ENCODE results near the gene ALX3. TPM values are rescaled to one million over a fixed set of nuclear protein-coding genes. Genes with fewer than 3 reads are reported as not detected.

Gene ALX3
- total and polyA plus RNA-seq, 10 donors, result 0.10 to 0.12 TPM; not detected in 8

DNA sequence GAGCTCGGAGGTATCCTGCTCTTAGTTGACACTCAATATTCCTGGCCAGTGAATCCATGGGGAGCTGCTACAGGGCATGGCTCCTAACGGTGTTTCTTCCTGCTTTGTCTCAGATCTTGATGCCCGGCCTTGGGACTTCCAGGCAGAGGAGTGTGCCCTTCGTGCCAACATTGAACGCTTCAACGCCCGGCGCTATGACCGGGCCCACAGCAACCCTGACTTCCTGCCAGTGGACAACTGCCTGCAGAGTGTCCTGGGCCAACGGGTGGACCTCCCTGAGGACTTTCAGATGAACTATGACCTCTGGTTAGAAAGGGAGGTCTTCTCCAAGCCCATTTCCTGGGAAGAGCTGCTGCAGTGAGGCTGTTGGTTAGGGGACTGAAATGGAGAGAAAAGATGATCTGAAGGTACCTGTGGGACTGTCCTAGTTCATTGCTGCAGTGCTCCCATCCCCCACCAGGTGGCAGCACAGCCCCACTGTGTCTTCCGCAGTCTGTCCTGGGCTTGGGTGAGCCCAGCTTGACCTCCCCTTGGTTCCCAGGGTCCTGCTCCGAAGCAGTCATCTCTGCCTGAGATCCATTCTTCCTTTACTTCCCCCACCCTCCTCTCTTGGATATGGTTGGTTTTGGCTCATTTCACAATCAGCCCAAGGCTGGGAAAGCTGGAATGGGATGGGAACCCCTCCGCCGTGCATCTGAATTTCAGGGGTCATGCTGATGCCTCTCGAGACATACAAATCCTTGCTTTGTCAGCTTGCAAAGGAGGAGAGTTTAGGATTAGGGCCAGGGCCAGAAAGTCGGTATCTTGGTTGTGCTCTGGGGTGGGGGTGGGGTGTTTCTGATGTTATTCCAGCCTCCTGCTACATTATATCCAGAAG lies 16.7 kb downstream of the ALX3 start:
- Histone ChIP-seq H3K27ac (peak overlapping the region in 5 of 8 donors; percentile 46 to 81 (median 77)), H3K27me3 (replicated peaks in 1 of 7) (no peaks in the 10 kb centered on the region), H3K4me1 (peaks cover 3 to 91% (median 50%) of the 10 kb centered on the region in 6 donors), H3K9me3 (no peaks in the 10 kb centered on the region), H3K4me3 (no peak overlapping the region), H3K36me3 (peaks cover 5 to 100% (median 99%) of the 10 kb centered on the region in 6 donors)
- 53 to 79% (median 71%) methylated on average over 16 of the region's 16 CpGs for WGBS, 5 donors
- TF ChIP-seq, protein P1, sequence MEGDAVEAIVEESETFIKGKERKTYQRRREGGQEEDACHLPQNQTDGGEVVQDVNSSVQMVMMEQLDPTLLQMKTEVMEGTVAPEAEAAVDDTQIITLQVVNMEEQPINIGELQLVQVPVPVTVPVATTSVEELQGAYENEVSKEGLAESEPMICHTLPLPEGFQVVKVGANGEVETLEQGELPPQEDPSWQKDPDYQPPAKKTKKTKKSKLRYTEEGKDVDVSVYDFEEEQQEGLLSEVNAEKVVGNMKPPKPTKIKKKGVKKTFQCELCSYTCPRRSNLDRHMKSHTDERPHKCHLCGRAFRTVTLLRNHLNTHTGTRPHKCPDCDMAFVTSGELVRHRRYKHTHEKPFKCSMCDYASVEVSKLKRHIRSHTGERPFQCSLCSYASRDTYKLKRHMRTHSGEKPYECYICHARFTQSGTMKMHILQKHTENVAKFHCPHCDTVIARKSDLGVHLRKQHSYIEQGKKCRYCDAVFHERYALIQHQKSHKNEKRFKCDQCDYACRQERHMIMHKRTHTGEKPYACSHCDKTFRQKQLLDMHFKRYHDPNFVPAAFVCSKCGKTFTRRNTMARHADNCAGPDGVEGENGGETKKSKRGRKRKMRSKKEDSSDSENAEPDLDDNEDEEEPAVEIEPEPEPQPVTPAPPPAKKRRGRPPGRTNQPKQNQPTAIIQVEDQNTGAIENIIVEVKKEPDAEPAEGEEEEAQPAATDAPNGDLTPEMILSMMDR (IDR thresholded peaks at IDR 0.05 in 8 of 11, conservative IDR thresholded peaks at IDR 0.05 in 3 of 11), result peak; percentile 81 to 96 (median 93)
- TF ChIP-seq POLR2AphosphoS5 (IDR thresholded peaks at IDR 0.05) (peak; percentile 31 to 57 (median 43)), POLR2A (IDR thresholded peaks at IDR 0.05) (no peak)
- DNase-seq, result peak; percentile 90
- intact Hi-C loops (cut with DNase I; ENCODE audit: low total_unique reads), result loop anchor here (5.0 kb wide), 1 partner anchor 54 kb away; no protein-coding TSS in a partner anchor

DNA sequence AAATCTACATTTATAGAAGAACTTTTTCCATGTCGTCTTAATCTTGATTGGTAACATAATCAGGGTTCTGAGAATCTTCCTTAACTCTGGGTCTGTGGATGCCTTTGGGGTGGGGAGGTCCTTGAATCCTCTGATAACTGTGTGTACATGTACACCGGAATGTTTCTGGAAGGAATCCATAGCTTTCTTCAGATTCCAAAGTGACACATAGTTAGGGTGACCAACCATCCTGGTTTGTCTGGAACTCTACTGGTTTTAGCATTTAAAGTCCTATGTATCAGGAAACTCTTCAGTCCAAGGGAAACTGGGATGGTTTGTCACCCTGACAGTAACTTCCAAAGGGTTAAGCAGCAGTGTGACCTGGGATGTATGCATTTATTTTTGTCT lies 19.2 kb downstream of the ALX3 start:
- 74 to 86% (median 82%) methylated on average over 2 of the region's 2 CpGs for WGBS, 5 donors
- no peak for DNase-seq
- Histone ChIP-seq H3K36me3 (peaks cover 5 to 100% (median 99%) of the 10 kb centered on the region in 6 donors), H3K27ac (peak overlapping the region; percentile 9 to 81 (median 65)), H3K4me1 (peaks cover 3 to 69% (median 38%) of the 10 kb centered on the region in 6 donors), H3K9me3 (no peaks in the 10 kb centered on the region), H3K4me3 (no peak overlapping the region), H3K27me3 (replicated peaks in 1 of 7) (no peaks in the 10 kb centered on the region)
- TF ChIP-seq POLR2A (IDR thresholded peaks at IDR 0.05) (no peak), POLR2AphosphoS5 (IDR thresholded peaks at IDR 0.05) (no peak)
- TF ChIP-seq, protein P1 (IDR thresholded peaks at IDR 0.05 in 8 of 11, conservative IDR thresholded peaks at IDR 0.05 in 3 of 11), result no peak
- intact Hi-C loops (cut with DNase I; ENCODE audit: low total_unique reads), result loop anchor here (5.0 kb wide), 1 partner anchor 56 kb away; no protein-coding TSS in a partner anchor

DNA sequence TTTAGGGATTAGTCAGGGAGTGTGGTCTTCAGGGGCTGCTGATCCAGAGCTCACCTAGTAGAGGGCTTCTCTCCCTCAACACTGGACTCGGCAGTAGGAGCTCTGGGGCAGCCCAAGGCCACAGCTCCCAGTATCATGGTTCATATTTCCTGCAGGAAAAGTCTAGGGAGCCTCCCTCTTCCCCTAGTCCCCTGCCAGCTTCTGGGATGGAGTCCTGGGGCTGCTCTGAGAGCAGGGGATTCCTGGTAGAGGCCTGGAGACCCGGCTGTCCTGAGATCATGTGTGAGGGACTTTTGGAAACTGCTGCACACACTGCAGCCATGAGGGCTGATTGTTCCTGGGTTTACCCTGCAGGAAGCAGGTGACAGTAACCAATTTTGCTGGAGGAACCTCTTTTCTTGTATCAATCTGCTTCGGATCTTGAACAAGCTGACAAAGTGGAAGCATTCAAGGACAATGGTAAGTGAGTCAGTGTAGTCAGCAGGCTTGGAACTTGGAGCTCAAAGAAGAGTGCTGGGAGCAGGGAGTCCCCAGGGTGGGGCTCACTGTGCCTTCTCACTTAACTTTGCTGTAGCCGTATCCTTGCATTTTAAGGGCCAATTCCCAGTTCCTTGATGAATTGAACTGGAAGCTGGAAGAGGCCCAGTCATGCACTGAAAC lies 19.7 kb downstream of the ALX3 start:
- peaks cover 3 to 63% (median 38%) of the 10 kb centered on the region in 6 donors for H3K4me1 ChIP-seq
- H3K27ac ChIP-seq, result peak overlapping the region; percentile 9 to 81 (median 65)
- TF ChIP-seq POLR2AphosphoS5 (IDR thresholded peaks at IDR 0.05) (peak in 2 of 3 donors; percentile 48 to 57), POLR2A (IDR thresholded peaks at IDR 0.05) (no peak)
- TF ChIP-seq, protein P1 (IDR thresholded peaks at IDR 0.05 in 8 of 11, conservative IDR thresholded peaks at IDR 0.05 in 3 of 11), result no peak
- peaks cover 5 to 100% (median 99%) of the 10 kb centered on the region in 6 donors for H3K36me3 ChIP-seq
- H3K4me3 ChIP-seq, result no peak overlapping the region
- no peaks in the 10 kb centered on the region for H3K27me3 ChIP-seq (replicated peaks in 1 of 7)
- H3K9me3 ChIP-seq, result no peaks in the 10 kb centered on the region
- WGBS, 5 donors, result 60 to 83% (median 79%) methylated on average over 3 to 4 of the region's 4 CpGs
- no peak for DNase-seq
- intact Hi-C loops (cut with DNase I; ENCODE audit: low total_unique reads), result loop anchor here (5.0 kb wide), 1 partner anchor 57 kb away; no protein-coding TSS in a partner anchor

All from spleen (tissue), 11 donors.